Progenitor cell of endocrine pancreas (in vitro differentiated cells): ENCODE data around the gene UHRF2. TPM values are rescaled to one million over a fixed set of nuclear protein-coding genes. Genes with fewer than 3 reads are reported as not detected.

Experiments used
- DNase-seq: peaks from one replicate; pipeline ENCODE4 v3.0.0; 2021; ENCODE audit warnings: low spot score; ENCODE audit not compliant: unreplicated experiment
- H3K27ac Mint-ChIP-seq: 2 replicates; pipeline ENCODE4 v1.8.0; 2021; ENCODE audit warnings: mild to moderate bottlenecking, moderate library complexity, mixed read lengths
- H3K27me3 Mint-ChIP-seq: 2 replicates; pipeline ENCODE4 v1.8.0; 2021; ENCODE audit warnings: mixed read lengths
- H3K36me3 Mint-ChIP-seq: 2 replicates; pipeline ENCODE4 v1.8.0; 2022; ENCODE audit warnings: mixed read lengths; ENCODE audit not compliant: insufficient read depth
- H3K4me1 Mint-ChIP-seq: 2 replicates; pipeline ENCODE4 v1.8.0; 2021; ENCODE audit warnings: low read depth, mixed read lengths
- H3K4me3 Mint-ChIP-seq: 2 replicates; pipeline ENCODE4 v1.8.0; 2021; ENCODE audit warnings: low read depth, mild to moderate bottlenecking, moderate library complexity, mixed read lengths
- H3K9me3 Mint-ChIP-seq: 2 replicates; pipeline ENCODE4 v1.8.0; 2021; ENCODE audit warnings: low read depth, mixed read lengths
- total RNA-seq: library from RNA; stranded (reverse); gene quantifications from 2 replicates; pipeline ENCODE4 v1.2.1, GENCODE V29; 2021
- TF ChIP-seq, protein P1 (sequence below): fragments of 200-600 bp; sonication (generic); IDR thresholded peaks from one replicate; pipeline ENCODE4 v1.5.0; 2021; ENCODE audit warnings: antibody characterized with exemption, mild to moderate bottlenecking; ENCODE audit not compliant: unreplicated experiment

Gene UHRF2
- total RNA-seq, 1 donor from 2014 or later, result 89.9 TPM

GRCh38 chr9:6501526-6502210 lies 88.7 kb downstream of the UHRF2 start:
- TF ChIP-seq, protein P1, sequence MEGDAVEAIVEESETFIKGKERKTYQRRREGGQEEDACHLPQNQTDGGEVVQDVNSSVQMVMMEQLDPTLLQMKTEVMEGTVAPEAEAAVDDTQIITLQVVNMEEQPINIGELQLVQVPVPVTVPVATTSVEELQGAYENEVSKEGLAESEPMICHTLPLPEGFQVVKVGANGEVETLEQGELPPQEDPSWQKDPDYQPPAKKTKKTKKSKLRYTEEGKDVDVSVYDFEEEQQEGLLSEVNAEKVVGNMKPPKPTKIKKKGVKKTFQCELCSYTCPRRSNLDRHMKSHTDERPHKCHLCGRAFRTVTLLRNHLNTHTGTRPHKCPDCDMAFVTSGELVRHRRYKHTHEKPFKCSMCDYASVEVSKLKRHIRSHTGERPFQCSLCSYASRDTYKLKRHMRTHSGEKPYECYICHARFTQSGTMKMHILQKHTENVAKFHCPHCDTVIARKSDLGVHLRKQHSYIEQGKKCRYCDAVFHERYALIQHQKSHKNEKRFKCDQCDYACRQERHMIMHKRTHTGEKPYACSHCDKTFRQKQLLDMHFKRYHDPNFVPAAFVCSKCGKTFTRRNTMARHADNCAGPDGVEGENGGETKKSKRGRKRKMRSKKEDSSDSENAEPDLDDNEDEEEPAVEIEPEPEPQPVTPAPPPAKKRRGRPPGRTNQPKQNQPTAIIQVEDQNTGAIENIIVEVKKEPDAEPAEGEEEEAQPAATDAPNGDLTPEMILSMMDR, result no peak
- peaks cover 23% of the 10 kb centered on the region for H3K36me3 Mint-ChIP-seq
- no peak for DNase-seq
- H3K27me3 Mint-ChIP-seq, result no peaks in the 10 kb centered on the region
- H3K4me1 Mint-ChIP-seq, result no peaks in the 10 kb centered on the region
- no peak overlapping the region for H3K4me3 Mint-ChIP-seq
- peak overlapping the region; percentile 56 for H3K27ac Mint-ChIP-seq
- H3K9me3 Mint-ChIP-seq, result no peaks in the 10 kb centered on the region

GRCh38 chr9:6502399-6502798 lies 89.4 kb downstream of the UHRF2 start:
- DNase-seq, result no peak
- Mint-ChIP-seq H3K27ac (no peak overlapping the region), H3K27me3 (no peaks in the 10 kb centered on the region), H3K4me1 (no peaks in the 10 kb centered on the region), H3K36me3 (peaks cover 24% of the 10 kb centered on the region), H3K9me3 (no peaks in the 10 kb centered on the region), H3K4me3 (no peak overlapping the region)
- TF ChIP-seq, protein P1, result no peak

DNA sequence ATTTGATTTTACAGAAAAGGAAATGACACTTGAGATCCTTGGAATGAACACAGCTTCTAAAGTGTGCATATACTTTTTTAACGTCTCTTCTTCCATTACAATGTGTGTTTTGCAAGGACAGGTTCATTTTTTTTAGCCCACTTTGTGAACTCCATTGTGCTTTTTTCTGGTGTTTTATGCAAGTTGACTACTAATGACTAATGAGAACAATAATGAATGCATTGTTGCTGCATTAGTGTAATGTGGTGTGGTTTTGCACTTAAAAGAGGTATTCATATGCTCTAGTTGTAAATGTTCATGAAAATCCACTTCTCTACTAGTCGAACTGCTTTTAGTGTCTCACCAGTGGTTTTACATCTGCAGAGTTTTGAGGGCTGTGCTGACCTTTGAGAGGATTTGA lies 93.6 kb downstream of the UHRF2 start:
- H3K4me1 Mint-ChIP-seq, result no peaks in the 10 kb centered on the region
- TF ChIP-seq, protein P1, result no peak
- no peaks in the 10 kb centered on the region for H3K27me3 Mint-ChIP-seq
- H3K4me3 Mint-ChIP-seq, result no peak overlapping the region
- H3K9me3 Mint-ChIP-seq, result no peaks in the 10 kb centered on the region
- H3K27ac Mint-ChIP-seq, result no peak overlapping the region
- H3K36me3 Mint-ChIP-seq, result peaks cover 29% of the 10 kb centered on the region
- DNase-seq, result no peak

DNA sequence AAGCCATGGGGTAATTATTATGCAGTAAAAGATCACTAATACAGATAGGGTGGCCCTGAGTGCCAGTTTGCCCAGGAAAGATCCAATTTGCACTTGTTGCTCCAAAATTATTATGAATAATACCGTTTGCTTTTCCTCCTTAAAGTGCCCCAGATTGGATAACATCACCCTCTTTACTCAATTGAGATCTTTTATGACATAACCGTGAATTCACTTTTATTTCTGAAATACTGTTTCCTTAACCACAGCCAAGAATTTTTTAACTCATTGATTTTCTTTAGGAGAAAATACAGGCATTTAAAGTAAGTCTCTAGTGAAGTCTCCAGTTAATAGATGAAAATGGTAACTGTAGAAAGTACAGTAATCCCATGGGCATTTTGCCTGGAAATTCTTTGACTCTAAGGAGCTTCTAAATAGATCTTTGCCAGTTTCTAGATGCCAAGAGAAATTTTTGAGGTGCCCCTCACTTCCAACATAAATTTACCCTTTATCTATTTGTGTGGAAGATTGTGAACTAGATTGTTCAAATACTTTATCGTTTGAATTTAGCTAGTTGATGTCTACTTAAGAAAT lies 99.2 kb downstream of the UHRF2 start:
- no peaks in the 10 kb centered on the region for H3K27me3 Mint-ChIP-seq

DNA sequence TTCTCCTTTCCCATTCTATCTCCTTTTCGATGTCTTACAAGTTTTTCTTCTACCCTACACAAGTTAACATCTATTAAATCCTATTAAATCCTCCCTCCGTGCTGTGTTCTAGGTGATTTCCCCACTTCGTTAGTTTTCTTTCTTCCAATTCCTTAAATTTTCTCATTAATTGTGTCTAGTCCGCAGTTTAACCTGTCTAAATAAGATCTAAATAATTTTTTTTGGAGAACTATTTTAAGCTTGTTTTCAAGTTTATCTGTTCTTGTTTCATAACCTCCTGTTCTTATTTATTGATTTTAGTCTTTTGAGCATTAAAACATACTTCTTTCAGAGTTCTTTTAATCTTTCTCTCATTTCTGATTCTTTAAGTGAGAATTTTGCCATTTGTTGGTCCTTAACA lies 109.3 kb downstream of the UHRF2 start:
- no peaks in the 10 kb centered on the region for H3K4me1 Mint-ChIP-seq
- no peak for DNase-seq
- H3K4me3 Mint-ChIP-seq, result no peak overlapping the region
- no peak overlapping the region for H3K27ac Mint-ChIP-seq
- no peaks in the 10 kb centered on the region for H3K27me3 Mint-ChIP-seq
- peaks cover 31% of the 10 kb centered on the region for H3K36me3 Mint-ChIP-seq
- TF ChIP-seq, protein P1, result no peak
- H3K9me3 Mint-ChIP-seq, result peaks cover 18% of the 10 kb centered on the region

More for the DNA sequence above, 99.2 kb downstream of the UHRF2 start:
- H3K9me3 Mint-ChIP-seq, result no peaks in the 10 kb centered on the region
- TF ChIP-seq, protein P1, result no peak
- H3K27ac Mint-ChIP-seq, result no peak overlapping the region
- no peak for DNase-seq
- peaks cover 15% of the 10 kb centered on the region for H3K36me3 Mint-ChIP-seq
- no peak overlapping the region for H3K4me3 Mint-ChIP-seq
- H3K4me1 Mint-ChIP-seq, result no peaks in the 10 kb centered on the region
